Hepatocyte (in vitro differentiated cells): ENCODE results near the gene PRPF39. TPM values are rescaled to one million over a fixed set of nuclear protein-coding genes. Genes with fewer than 3 reads are reported as not detected.
A peak's percentile ranks its signal among the peaks of the same experiment; 100 is the strongest.

ENCODE experiments used
- DNase-seq: peaks from one replicate; pipeline ENCODE4 v3.0.0-alpha.2; 2016; ENCODE audit warnings: low spot score
- H2AFZ ChIP-seq: fragments of 200-600 bp; sonication (generic); 2 replicates; pipeline ENCODE4 v1.6.0; 2016; ENCODE audit warnings: antibody characterized with exemption, mild to moderate bottlenecking
- H3K27ac ChIP-seq: fragments of 200-600 bp; sonication (generic); 2 replicates; pipeline ENCODE4 v1.5.1; 2016; ENCODE audit warnings: mild to moderate bottlenecking
- H3K27me3 ChIP-seq: fragments of 200-600 bp; sonication (generic); 2 replicates; pipeline ENCODE4 v1.6.1; 2016
- H3K36me3 ChIP-seq: fragments of 200-600 bp; sonication (generic); replicated peaks from 2 replicates; pipeline ENCODE4 v1.5.1; 2016; ENCODE audit warnings: low read depth; ENCODE audit not compliant: insufficient read depth
- H3K4me1 ChIP-seq: fragments of 200-600 bp; sonication (generic); 2 replicates; pipeline ENCODE4 v1.5.1; 2016; ENCODE audit warnings: mild to moderate bottlenecking, moderate library complexity; ENCODE audit not compliant: insufficient read depth
- H3K4me2 ChIP-seq: fragments of 200-600 bp; sonication (generic); 2 replicates; pipeline ENCODE4 v1.6.0; 2016
- H3K4me3 ChIP-seq: fragments of 200-600 bp; sonication (generic); 2 replicates; pipeline ENCODE4 v1.5.1; 2016; ENCODE audit warnings: mild to moderate bottlenecking
- H3K79me2 ChIP-seq: fragments of 200-600 bp; sonication (generic); 2 replicates; pipeline ENCODE4 v1.6.0; 2017; ENCODE audit warnings: mild to moderate bottlenecking
- H3K9me2 ChIP-seq: fragments of 200-600 bp; sonication (generic); replicated peaks from 2 replicates; pipeline ENCODE4 v1.6.0; 2017; ENCODE audit warnings: mild to moderate bottlenecking; ENCODE audit not compliant: insufficient read depth
- H3K9me3 ChIP-seq: fragments of 200-600 bp; sonication (generic); 2 replicates; pipeline ENCODE4 v1.5.1; 2016; ENCODE audit warnings: low read depth, mild to moderate bottlenecking
- H4K20me1 ChIP-seq: fragments of 200-600 bp; sonication (generic); 2 replicates; pipeline ENCODE4 v1.6.0; 2016; ENCODE audit warnings: mild to moderate bottlenecking; ENCODE audit not compliant: insufficient read depth, poor library complexity, severe bottlenecking
- EZH2 ChIP-seq: fragments of 200-600 bp; sonication (generic); IDR thresholded peaks from 2 replicates; pipeline ENCODE4 v1.6.1; 2016; ENCODE audit warnings: antibody characterized with exemption, mild to moderate bottlenecking, borderline replicate concordance
- EZH2phosphoT487 ChIP-seq: fragments of 200-600 bp; sonication (generic); IDR thresholded peaks from one replicate; pipeline ENCODE4 v1.6.1; 2018; ENCODE audit warnings: antibody characterized with exemption, mild to moderate bottlenecking, low read depth, moderate library complexity; ENCODE audit not compliant: unreplicated experiment, severe bottlenecking
- WGBS: methylation state at CpG from one replicate; pipeline ENCODE4 v1.1.6; 2016; ENCODE audit warnings: low lambda C conversion rate; ENCODE audit errors: missing lambda C conversion rate; 5-methylcytosine and 5-hydroxymethylcytosine counted together
- polyA plus RNA-seq: library from polyadenylated mRNA; unstranded; fragments of >200 nt; fragmentation: Nextera tagmentation; extraction: Ambion mirVana; gene quantifications from 2 replicates; pipeline ENCODE4 v1.2.1, GENCODE V29; 2016
- total RNA-seq: library from RNA; depleted of rRNA; stranded (reverse); fragments of >200 nt; gene quantifications from 2 replicates; pipeline ENCODE4 v1.2.3, GENCODE V29; 2014
- TF ChIP-seq, protein P1 (sequence below): fragments of 200-600 bp; sonication (generic); IDR thresholded peaks from 2 replicates; pipeline ENCODE4 v1.5.1; 2016; ENCODE audit warnings: antibody characterized with exemption, mild to moderate bottlenecking; ENCODE audit not compliant: poor library complexity

PRPF39 gene
- total and polyA plus RNA-seq, 2 experiments from 2014 or later: 18.2 to 38.9 TPM

- Histone ChIP-seq H4K20me1 (no peaks in the 10 kb centered on the region), H3K27ac (peak within 1 kb of the TSS; percentile 91), H2AFZ (peak within 1 kb of the TSS; percentile 91), H3K9me3 (no peaks in the 10 kb centered on the region), H3K4me2 (peak within 1 kb of the TSS; percentile 85), H3K4me3 (peak within 1 kb of the TSS; percentile 75), H3K4me1 (peaks cover 10% of the 10 kb centered on the region), H3K36me3 (no peaks in the 10 kb centered on the region), H3K27me3 (no peaks in the 10 kb centered on the region), H3K9me2 (no peaks in the 10 kb centered on the region), H3K79me2 (peaks cover 60% of the 10 kb centered on the region)
- TF ChIP-seq EZH2phosphoT487 (no peak), EZH2 (no peak)
- TF ChIP-seq, protein P1, sequence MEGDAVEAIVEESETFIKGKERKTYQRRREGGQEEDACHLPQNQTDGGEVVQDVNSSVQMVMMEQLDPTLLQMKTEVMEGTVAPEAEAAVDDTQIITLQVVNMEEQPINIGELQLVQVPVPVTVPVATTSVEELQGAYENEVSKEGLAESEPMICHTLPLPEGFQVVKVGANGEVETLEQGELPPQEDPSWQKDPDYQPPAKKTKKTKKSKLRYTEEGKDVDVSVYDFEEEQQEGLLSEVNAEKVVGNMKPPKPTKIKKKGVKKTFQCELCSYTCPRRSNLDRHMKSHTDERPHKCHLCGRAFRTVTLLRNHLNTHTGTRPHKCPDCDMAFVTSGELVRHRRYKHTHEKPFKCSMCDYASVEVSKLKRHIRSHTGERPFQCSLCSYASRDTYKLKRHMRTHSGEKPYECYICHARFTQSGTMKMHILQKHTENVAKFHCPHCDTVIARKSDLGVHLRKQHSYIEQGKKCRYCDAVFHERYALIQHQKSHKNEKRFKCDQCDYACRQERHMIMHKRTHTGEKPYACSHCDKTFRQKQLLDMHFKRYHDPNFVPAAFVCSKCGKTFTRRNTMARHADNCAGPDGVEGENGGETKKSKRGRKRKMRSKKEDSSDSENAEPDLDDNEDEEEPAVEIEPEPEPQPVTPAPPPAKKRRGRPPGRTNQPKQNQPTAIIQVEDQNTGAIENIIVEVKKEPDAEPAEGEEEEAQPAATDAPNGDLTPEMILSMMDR: peak; percentile 33
- 2% methylated on average over 50 of the region's 53 CpGs for WGBS
- peak; percentile 99 for DNase-seq
Observed at GRCh38 chr14:45134051-45134958, 50.4 kb downstream of the PRPF39 start, which contains the start of gene FKBP3. Gene FKBP3, minus strand, starts transcription at chr14:45134481. Its CDS starts 25 bp downstream, at chr14:45134456.

GRCh38 chr14:45135156-45135555 lies 51.2 kb downstream of the PRPF39 start:
- Histone ChIP-seq H3K36me3 (no peaks in the 10 kb centered on the region), H3K79me2 (peaks cover 68% of the 10 kb centered on the region), H4K20me1 (no peaks in the 10 kb centered on the region), H3K27me3 (no peaks in the 10 kb centered on the region), H3K4me1 (peaks cover 10% of the 10 kb centered on the region), H3K27ac (peak overlapping the region; percentile 83), H3K9me2 (no peaks in the 10 kb centered on the region), H3K9me3 (no peaks in the 10 kb centered on the region), H3K4me2 (peak overlapping the region; percentile 83), H3K4me3 (peak overlapping the region; percentile 48), H2AFZ (peak overlapping the region; percentile 91)
- peak; percentile 8 for DNase-seq
- 1% methylated on average over 7 of the region's 7 CpGs for WGBS
- TF ChIP-seq, protein P1: no peak
- TF ChIP-seq EZH2 (no peak), EZH2phosphoT487 (no peak)

DNA sequence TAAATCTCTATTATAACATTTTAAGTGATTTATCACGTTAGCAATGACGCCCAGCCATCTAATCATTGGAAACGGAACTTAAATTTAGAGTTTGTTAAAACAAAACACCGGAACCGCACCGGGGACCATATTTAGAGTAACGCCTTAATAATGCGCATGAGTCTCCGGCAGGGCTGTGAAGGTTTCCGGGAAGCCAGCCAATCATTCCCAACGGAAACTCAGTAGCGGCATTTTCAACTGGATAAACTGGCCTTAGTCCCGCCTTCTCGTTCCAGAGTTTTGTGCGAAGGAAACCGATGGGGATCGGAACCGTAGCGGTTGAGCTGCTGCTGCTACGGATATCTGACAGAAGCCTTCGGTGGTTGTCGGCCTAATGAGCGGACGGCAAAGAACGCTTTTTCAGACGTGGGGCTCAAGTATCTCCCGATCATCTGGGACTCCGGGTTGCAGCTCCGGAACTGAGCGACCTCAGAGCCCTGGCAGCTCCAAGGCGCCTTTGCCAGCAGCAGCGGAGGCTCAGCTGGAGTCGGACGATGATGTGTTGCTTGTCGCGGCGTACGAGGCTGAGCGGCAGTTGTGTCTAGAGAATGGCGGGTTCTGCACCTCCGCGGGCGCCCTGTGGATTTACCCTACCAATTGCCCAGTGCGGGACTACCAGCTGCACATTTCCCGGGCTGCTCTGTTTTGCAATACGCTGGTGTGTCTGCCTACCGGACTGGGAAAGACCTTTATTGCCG lies 51.9 kb downstream of the PRPF39 start, which contains the start of gene FANCM:
Gene FANCM (plus strand): TSS at position 272 of the 737 bp plus-strand sequence. CDS start 102 bp downstream, at position 374.
- TF ChIP-seq, protein P1: no peak
- TF ChIP-seq EZH2 (no peak), EZH2phosphoT487 (no peak)
- H3K36me3 ChIP-seq: no peaks in the 10 kb centered on the region
- H3K27me3 ChIP-seq: no peaks in the 10 kb centered on the region
- peak within 1 kb of the TSS; percentile 83 for H3K27ac ChIP-seq
- peaks cover 67% of the 10 kb centered on the region for H3K79me2 ChIP-seq
- no peaks in the 10 kb centered on the region for H3K9me3 ChIP-seq
- no peaks in the 10 kb centered on the region for H3K9me2 ChIP-seq
- H3K4me3 ChIP-seq: peak within 1 kb of the TSS; percentile 51
- DNase-seq: peak; percentile 97
- 1% methylated on average over 48 of the region's 48 CpGs for WGBS
- H3K4me2 ChIP-seq: peak within 1 kb of the TSS; percentile 87
- peaks cover 10% of the 10 kb centered on the region for H3K4me1 ChIP-seq
- H4K20me1 ChIP-seq: no peaks in the 10 kb centered on the region
- H2AFZ ChIP-seq: peak within 1 kb of the TSS; percentile 91
